Epithelial cell of umbilical artery (primary cell): ENCODE measurements around the gene CAPZA2. TPM values are rescaled to one million over a fixed set of nuclear protein-coding genes. Genes with fewer than 3 reads are reported as not detected.

Source experiments
- total RNA-seq: library from RNA; depleted of rRNA; stranded (reverse); fragments of >200 nt; gene quantifications from 2 replicates; pipeline ENCODE4 v1.2.3, GENCODE V29; 2014

Gene CAPZA2
- 336 and 487 TPM in 2 replicates for total RNA-seq

GRCh38 chr7:116862234-116862950 is at the start of gene CAPZA2:
Gene CAPZA2 (plus strand): TSS chr7:116862587. CDS start chr7:116862612, 25 bp downstream.

GRCh38 chr7:116953372-116953905 is 91.1 kb downstream of the CAPZA2 start, which contains the start of gene ST7:
Gene ST7 (plus strand): TSS chr7:116953501. CDS start chr7:116953541, 40 bp downstream.

Other genes starting within 250 kb of the CAPZA2 start
- 34.8 and 77.7 TPM in 2 replicates for gene MET, start 190.4 kb upstream of the CAPZA2 start, total RNA-seq
- 20.1 and 23.6 TPM in 2 replicates for gene ST7, start 90.9 kb downstream of the CAPZA2 start, total RNA-seq